Measurements from ENCODE around the gene CTNNA3. TPM values are rescaled to one million over a fixed set of nuclear protein-coding genes. Genes with fewer than 3 reads are reported as not detected.
A peak's percentile ranks its signal among the peaks of the same experiment; 100 is the strongest.

Gene CTNNA3
- total RNA-seq, 4 donors from 2014 or later = 1.2 to 7.1 (median 1.3) TPM

GRCh38 chr10:66187053-66187733, 1508.8 kb downstream of the CTNNA3 start:
- no peak for DNase-seq (ENCODE audit: low spot score)
- ATAC-seq (ENCODE audit: low FRiP score) = no peak
- no peak for TF ChIP-seq CTCF (IDR thresholded peaks at IDR 0.05)

DNA sequence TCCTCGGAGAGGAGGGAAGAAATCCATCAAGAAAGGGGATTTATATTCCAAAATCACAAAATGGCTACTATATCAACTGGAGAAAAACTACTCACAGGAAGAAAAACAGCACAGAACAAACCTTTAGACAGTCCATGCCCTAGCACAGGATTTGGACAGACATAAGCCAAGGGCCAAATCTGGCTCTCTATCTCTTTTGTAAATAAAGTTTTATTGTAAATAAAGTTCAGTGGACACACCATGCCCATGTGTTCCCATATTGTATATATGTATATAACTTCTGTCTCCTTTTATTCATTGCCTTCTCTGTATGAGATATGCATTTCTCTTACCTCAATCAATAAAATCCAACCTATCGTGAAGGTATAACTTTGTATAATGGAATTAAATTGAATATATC, 1513.0 kb downstream of the CTNNA3 start:
- TF ChIP-seq CTCF (IDR thresholded peaks at IDR 0.05) = no peak
- DNase-seq (ENCODE audit: low spot score) = no peak
- ATAC-seq (ENCODE audit: low FRiP score) = no peak

GRCh38 chr10:66180581-66181318, 1515.2 kb downstream of the CTNNA3 start:
- no peak for DNase-seq (ENCODE audit: low spot score)
- TF ChIP-seq CTCF (IDR thresholded peaks at IDR 0.05) = no peak
- peak; percentile 66 for ATAC-seq (ENCODE audit: low FRiP score)

GRCh38 chr10:66180021-66180420, 1516.0 kb downstream of the CTNNA3 start:
- ATAC-seq (ENCODE audit: low FRiP score) (no peak), DNase-seq (ENCODE audit: low spot score) (no peak)
- no peak for TF ChIP-seq CTCF (IDR thresholded peaks at IDR 0.05)

DNA sequence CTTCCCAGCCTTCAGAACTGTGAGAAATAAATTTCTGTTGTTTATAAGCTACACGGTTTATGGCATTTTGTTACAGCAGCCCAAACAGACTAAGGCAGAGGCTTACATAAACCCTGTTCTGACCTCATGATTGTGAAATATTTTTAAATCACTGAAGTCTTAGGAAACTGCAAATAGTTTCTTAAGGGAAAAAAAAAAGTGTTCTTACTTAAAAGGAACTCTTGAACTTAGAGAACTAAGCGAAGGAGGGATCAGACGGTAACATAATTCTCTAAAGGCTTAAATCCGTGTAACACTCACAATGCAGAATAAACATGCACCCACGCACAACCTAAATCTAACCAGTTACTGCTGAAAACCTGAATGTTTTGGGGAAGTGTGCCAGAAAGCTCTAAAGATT, 1519.2 kb downstream of the CTNNA3 start:
- ATAC-seq (ENCODE audit: low FRiP score) (no peak), DNase-seq (ENCODE audit: low spot score) (no peak)
- no peak for TF ChIP-seq CTCF (IDR thresholded peaks at IDR 0.05)

- TF ChIP-seq CTCF (IDR thresholded peaks at IDR 0.05) = no peak
- ATAC-seq (ENCODE audit: low FRiP score) = no peak
- no peak for DNase-seq (ENCODE audit: low spot score)
These were observed 1528.2 kb downstream of the CTNNA3 start for GRCh38 chr10:66167816-66168215.

Measured in omental fat pad (tissue), 4 donors.